ENCODE results near the gene CTIF.

DNA sequence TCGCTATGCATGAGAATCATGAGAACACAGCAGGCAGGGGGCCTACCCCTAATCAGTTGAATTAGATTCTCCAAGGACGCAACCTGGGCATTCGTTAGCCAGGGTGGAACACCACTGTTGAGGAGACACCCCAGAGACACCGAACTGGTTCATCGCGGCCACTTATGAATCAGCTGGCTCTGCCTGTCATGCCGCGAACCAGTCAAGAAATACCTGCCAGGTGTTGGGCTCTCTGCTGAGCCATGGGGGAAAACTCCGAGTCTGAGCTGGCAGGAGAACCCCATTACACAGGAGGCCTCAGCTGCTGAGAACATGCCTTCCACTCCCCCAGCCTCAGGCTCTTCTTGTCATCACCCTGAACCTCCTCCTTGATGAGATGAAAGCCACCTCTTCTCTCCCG is 227.7 kb downstream of the CTIF start:
- TF ChIP-seq, protein P1, sequence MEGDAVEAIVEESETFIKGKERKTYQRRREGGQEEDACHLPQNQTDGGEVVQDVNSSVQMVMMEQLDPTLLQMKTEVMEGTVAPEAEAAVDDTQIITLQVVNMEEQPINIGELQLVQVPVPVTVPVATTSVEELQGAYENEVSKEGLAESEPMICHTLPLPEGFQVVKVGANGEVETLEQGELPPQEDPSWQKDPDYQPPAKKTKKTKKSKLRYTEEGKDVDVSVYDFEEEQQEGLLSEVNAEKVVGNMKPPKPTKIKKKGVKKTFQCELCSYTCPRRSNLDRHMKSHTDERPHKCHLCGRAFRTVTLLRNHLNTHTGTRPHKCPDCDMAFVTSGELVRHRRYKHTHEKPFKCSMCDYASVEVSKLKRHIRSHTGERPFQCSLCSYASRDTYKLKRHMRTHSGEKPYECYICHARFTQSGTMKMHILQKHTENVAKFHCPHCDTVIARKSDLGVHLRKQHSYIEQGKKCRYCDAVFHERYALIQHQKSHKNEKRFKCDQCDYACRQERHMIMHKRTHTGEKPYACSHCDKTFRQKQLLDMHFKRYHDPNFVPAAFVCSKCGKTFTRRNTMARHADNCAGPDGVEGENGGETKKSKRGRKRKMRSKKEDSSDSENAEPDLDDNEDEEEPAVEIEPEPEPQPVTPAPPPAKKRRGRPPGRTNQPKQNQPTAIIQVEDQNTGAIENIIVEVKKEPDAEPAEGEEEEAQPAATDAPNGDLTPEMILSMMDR (IDR thresholded peaks at IDR 0.05; ENCODE audit: low read length), result no peak
- no peak for TF ChIP-seq EZH2 (optimal IDR thresholded peaks at IDR 0.05; ENCODE audit: low read depth, low read length)

Data from MM.1S (cell line).